Prostate gland (tissue), 2 donors: ENCODE results near the gene STRIP1.

Source experiments
- POLR2A ChIP-seq: fragments of 450-650 bp; IDR thresholded peaks from one replicate; pipeline ENCODE4 v1.6.1; 2016; ENCODE audit warnings: antibody characterized with exemption, mild to moderate bottlenecking
- TF ChIP-seq, protein P1 (sequence below), 4 experiments: fragments of 200-600 bp in 2 of 4; fragments of 450-650 bp in 2 of 4; sonication (generic) in 2 of 4; IDR thresholded peaks; 1 replicate in 3 of 4; 2 replicates in 1 of 4; pipeline ENCODE4 v1.5.1; 2016 to 2019; ENCODE audit warnings: antibody characterized with exemption in 4 of 4, mild to moderate bottlenecking in 2 of 4, moderate library complexity in 2 of 4

DNA sequence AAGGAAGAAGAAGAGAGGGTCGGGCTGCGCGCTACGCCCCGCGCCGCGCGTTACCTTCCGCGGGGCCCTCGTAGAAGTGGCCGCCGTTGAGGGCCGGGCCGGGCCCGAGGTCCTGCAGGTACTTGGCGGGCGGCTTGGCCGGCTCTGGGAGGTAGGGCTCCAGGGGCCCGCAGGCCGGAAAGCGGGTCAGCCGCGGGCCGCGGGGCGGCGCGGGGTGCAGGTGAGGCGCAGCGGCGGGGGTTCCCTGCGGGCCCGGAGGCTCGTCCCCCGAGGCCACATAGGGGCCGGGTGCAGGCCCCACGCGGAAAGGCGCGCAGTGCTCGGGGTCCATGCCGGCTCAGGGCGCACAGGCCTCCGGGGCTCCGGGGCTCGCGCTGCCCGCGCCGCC lies 35.9 kb downstream of the STRIP1 start:
- TF ChIP-seq, protein P1, sequence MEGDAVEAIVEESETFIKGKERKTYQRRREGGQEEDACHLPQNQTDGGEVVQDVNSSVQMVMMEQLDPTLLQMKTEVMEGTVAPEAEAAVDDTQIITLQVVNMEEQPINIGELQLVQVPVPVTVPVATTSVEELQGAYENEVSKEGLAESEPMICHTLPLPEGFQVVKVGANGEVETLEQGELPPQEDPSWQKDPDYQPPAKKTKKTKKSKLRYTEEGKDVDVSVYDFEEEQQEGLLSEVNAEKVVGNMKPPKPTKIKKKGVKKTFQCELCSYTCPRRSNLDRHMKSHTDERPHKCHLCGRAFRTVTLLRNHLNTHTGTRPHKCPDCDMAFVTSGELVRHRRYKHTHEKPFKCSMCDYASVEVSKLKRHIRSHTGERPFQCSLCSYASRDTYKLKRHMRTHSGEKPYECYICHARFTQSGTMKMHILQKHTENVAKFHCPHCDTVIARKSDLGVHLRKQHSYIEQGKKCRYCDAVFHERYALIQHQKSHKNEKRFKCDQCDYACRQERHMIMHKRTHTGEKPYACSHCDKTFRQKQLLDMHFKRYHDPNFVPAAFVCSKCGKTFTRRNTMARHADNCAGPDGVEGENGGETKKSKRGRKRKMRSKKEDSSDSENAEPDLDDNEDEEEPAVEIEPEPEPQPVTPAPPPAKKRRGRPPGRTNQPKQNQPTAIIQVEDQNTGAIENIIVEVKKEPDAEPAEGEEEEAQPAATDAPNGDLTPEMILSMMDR (IDR thresholded peaks at IDR 0.05): no peak
- no peak for TF ChIP-seq POLR2A
